Measurements from ENCODE around the gene PRIM1.

DNA sequence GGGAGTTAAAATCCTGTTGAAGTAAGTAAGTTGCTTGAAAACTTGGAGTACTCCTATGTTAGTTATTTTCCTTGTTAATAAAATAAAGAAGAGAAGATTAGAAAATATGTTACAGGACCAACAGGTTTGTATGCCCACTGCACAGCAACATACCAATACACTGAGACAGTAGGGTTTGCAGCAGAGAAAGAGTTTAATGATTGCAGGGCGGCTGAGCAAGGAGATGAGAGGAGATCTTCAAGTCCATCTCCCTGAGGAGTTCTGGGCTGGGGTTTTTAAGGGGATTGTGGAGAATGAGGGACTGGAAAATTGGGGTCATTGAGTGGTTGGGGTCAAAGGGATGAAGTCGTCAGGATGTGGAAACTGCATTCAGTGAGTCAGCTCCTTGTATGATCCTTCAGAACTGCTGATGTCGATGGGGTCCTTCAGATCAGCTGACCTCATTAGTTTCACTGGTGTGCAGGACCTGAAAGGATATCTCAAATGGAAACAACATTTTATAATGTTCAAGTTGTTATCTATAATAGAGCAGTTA is 6.7 kb upstream of the PRIM1 start:
- no peak for TF ChIP-seq CTCF (IDR thresholded peaks at IDR 0.05)
- no peak for TF ChIP-seq POLR2AphosphoS5 (IDR thresholded peaks at IDR 0.05; ENCODE audit: low read depth, low read length)
- TF ChIP-seq, protein P1, sequence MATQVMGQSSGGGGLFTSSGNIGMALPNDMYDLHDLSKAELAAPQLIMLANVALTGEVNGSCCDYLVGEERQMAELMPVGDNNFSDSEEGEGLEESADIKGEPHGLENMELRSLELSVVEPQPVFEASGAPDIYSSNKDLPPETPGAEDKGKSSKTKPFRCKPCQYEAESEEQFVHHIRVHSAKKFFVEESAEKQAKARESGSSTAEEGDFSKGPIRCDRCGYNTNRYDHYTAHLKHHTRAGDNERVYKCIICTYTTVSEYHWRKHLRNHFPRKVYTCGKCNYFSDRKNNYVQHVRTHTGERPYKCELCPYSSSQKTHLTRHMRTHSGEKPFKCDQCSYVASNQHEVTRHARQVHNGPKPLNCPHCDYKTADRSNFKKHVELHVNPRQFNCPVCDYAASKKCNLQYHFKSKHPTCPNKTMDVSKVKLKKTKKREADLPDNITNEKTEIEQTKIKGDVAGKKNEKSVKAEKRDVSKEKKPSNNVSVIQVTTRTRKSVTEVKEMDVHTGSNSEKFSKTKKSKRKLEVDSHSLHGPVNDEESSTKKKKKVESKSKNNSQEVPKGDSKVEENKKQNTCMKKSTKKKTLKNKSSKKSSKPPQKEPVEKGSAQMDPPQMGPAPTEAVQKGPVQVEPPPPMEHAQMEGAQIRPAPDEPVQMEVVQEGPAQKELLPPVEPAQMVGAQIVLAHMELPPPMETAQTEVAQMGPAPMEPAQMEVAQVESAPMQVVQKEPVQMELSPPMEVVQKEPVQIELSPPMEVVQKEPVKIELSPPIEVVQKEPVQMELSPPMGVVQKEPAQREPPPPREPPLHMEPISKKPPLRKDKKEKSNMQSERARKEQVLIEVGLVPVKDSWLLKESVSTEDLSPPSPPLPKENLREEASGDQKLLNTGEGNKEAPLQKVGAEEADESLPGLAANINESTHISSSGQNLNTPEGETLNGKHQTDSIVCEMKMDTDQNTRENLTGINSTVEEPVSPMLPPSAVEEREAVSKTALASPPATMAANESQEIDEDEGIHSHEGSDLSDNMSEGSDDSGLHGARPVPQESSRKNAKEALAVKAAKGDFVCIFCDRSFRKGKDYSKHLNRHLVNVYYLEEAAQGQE (IDR thresholded peaks at IDR 0.05; ENCODE audit: insufficient read depth in 1 of 2, low read depth in 2 of 2, low read length in 1 of 2): no peak
- TF ChIP-seq TCF7L2 (IDR thresholded peaks at IDR 0.05; ENCODE audit: low read depth, low read length): no peak
- TF ChIP-seq SIN3A (IDR thresholded peaks at IDR 0.05; ENCODE audit: borderline replicate concordance, insufficient read depth, low read depth, low read length): no peak
